ENCODE measurements around the gene SORCS1.

The SORCS1 gene

DNA sequence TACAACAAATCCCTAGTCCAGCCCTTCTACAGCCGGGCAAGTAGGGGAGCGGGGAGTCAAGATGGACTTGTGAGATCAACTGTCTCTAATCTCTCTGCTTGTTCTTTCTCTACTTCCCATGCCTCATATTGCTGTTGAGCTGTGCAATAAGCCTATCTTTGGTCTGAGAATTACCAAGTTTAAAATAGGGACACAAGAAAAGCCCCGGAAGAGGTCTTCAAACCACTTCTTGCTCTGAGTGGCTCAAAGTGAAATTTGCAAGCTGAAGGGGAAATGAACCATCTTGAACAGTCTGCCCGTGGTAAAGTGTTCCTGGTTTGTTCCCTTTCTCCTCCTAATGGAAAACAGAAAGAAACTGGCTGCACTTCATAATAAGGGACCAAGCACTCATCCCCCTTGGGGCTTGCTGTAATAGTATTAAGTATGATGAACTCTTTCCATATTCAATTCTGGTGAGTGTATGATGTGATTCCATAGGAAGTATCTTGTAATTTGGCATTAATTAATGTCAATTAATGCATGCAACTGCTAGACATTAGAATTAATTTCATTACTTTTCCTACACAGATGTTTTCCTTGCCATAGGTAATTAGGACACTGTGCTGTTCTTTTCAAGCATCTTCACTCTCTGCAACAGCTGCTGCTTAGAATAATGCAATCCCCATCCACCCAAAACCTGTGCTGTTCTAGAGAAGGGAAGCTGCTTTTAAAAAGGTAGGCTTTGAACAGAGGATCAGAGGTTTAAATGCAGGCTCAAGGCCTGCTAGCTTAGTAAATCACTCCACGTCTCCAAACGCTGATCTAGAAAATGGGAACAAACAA, 449.6 kb downstream of the SORCS1 start:
- no peak for DNase-seq

- no peak for DNase-seq
These were observed 450.7 kb downstream of the SORCS1 start for GRCh38 chr10:106713846-106714245.

GRCh38 chr10:106712988-106713387, 451.5 kb downstream of the SORCS1 start:
- DNase-seq = no peak

GRCh38 chr10:106711313-106711906, 453.1 kb downstream of the SORCS1 start:
- DNase-seq = no peak

- DNase-seq = no peak
These were observed 456.0 kb downstream of the SORCS1 start for GRCh38 chr10:106708506-106708905.

GRCh38 chr10:106707657-106708056, 456.8 kb downstream of the SORCS1 start:
- no peak for DNase-seq

- DNase-seq = no peak
These were observed 458.4 kb downstream of the SORCS1 start for GRCh38 chr10:106706127-106706526.

DNA sequence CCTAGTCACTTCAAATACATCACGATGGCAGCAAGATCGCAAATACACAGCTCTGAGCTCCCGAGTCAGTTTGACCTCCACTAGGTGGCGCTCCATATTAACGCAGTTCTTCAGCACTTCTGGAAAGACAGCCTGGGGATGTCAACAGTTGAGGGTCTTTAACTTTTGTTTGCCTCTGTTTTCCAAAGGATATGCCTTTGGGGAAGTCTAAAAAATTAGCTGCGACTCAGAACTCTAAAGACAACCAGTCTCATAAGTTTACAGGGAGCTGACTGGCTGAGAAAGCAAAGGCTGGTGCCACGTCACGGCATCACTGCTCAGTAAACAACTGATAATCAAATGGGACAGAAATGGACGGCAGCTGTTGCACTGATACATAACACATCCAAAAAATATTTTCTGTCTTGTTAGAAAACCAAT, 458.8 kb downstream of the SORCS1 start:
- DNase-seq = no peak

DNA sequence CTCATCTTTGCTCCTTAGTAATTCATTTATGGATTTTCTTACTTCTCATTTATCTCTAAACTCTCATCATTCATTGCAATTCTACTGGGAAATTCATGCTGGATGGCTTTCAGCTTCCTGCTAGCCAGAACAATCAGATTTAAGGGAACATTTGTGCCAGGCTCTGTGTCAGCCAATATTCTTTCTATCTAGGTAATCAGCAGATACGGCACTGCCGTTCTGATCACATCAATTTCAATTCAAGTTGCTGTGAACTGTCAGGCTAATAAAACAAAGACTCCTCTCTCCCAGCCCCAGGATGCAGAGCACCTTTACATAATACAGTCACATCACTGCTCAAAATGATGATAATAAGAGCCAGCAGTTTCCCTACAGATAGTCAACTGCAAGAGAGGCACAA, 468.3 kb downstream of the SORCS1 start:
- no peak for DNase-seq

DNA sequence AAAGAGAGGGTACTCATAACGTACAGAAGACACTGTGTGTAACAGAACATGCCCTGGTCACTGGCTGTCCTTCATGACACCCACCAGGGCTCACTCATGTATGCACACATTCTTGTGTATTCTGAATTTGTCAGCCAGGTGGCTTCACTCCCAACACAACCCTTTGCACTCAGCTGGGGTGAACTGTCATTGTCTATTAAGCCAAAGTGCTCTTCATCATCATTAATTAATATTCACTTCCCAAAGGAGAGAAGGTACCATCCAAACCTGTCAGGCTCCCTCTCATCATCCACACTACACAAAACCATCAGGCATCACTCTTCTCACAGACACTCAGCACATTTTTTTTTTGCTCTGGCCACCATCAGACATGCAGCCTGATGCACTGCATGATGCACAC, 469.8 kb downstream of the SORCS1 start:
- no peak for DNase-seq

DNA sequence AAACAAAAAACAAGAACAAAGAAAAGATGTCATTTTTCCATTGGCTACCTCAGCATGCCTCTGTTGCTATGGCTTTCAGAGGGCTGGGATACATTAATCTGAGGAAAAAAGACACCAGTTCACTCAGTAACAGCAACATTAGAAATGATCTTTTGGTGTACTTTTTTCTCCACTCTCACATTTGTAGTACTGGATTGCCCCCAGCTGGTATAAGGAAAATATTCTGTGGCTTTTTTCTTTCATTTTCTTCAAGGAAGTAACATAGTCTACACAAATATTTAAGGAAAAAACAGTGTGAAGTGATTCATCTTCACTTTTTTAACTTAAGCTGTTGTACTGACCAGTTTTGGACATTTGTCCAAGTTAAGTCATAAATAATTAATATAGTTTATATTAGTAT, 482.3 kb downstream of the SORCS1 start:
- no peak for DNase-seq

GRCh38 chr10:106680061-106680460, 484.4 kb downstream of the SORCS1 start:
- no peak for DNase-seq

GRCh38 chr10:106679314-106679713, 485.2 kb downstream of the SORCS1 start:
- DNase-seq = no peak

DNA sequence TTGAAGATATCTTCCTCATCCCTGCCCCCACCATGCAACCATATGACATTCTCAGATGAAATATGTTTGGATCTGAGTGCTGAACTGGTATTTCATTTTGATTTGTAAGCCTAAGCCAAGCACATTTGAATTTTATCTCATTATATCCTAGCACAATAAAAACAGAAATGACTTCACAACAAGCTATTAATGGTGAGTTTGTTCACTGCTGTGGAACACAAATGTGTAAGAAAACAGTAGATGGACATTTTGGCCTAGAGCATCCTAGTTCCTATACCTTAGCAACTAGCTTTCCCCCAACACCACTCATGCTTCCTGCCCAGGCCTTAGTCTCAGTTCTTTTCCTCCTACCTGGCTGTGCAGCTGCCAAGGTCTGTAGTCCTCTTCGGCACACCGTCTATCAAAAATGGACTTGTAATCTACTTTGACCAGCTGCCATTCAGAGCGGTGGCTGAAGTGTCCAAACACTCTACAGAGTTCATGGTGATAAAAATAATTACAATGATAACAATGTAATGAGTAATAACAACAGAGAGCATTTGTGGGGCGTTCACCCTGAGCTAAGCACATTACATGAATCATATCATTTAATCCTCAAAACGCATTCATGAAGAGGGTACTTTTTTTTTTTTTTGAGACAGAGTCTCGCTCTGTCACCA, 491.9 kb downstream of the SORCS1 start:
- no peak for DNase-seq

DNA sequence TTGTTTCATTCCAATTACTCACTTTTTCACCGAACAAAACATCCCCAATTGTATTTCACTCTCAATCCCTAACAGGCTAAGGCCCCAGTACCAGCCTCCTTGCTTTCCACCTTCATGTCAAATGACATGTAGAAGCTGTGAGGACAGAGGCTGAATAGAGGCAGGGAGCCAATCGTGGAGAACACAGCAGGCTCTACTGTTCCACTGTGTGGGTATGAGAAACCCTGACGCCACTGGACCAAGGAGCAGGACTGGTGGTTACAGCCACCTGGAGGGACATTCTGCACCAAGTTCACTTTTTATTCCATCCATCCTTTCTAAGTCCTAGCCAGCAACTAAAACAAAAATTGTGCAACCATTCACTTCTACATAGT, 502.8 kb downstream of the SORCS1 start:
- DNase-seq = no peak

- DNase-seq = no peak
These were observed 503.3 kb downstream of the SORCS1 start for GRCh38 chr10:106661133-106661766.

GRCh38 chr10:106660550-106660949, 504.0 kb downstream of the SORCS1 start:
- no peak for DNase-seq

- DNase-seq = no peak
These were observed 508.9 kb downstream of the SORCS1 start for GRCh38 chr10:106655636-106656035.

- DNase-seq = no peak
These were observed 509.3 kb downstream of the SORCS1 start for GRCh38 chr10:106655165-106655564.

DNA sequence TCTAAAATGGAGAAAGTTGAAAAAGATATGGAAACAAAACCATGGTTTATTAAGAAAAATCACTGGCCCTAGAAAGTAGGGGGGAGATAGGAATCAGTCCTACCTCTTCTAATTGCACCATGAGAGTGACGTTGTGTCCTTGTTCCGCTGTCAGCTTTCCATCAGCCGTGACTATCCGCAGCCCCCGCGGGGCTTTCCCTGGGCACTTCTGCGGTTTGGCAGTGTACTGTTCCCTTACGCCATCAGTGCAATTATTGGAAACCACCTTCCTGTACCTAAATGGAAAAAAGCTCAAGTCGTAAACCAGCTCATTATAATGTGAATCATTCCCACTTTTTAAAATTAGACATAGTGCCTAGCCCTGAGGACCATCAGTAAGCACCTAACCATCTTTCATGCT, 512.2 kb downstream of the SORCS1 start:
- no peak for DNase-seq

DNA sequence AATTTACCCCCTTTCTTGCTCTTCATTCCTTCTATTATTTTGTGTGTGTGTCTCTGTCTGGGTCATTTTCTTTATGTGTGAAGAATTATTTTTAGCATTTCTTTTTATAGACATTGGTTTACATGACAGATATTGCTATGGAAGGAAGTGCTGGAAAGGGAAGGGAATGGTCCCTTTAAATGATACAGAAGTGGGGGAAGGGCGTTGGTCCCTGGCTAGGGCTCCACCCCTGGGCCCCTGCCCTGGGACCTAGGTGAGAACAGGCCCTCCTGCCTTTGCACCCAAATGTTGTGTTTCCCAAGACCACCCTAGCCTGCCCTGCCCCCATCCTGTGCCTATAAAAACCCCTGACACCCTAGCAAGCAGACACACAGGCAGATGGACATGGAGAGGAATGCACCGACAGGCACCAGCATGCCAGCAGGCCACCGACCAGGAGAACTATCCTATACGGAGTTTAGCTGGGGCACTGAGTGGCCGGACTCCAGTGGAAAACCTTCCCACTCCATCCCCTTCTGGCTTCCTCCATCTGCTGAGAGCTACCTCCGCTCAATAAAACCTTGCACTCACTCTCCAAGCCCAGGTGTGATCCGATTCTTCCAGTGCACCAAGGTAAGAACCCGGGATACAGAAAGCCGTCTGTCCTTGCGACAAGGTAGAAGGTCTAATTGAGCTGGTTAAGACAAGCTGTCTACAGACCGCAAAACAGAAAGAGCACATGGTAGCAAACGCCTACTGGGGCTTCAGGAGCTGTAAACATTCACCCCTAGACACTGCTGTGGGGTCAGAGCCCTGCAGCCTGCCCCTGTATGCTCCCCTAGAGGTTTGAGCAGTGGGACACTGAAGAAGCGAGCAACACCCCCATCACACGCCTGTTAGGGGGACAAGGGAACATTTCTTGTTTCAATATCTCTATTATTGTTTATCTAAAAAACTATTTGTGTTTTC, 515.7 kb downstream of the SORCS1 start:
- no peak for DNase-seq

GRCh38 chr10:106643473-106643872, 521.0 kb downstream of the SORCS1 start:
- no peak for DNase-seq

- DNase-seq = no peak
These were observed 526.6 kb downstream of the SORCS1 start for GRCh38 chr10:106637873-106638272.

Data from NCI-H2029 treated with DMSO at 0.1 percent for 48 hours (cell line).